Measurements from ENCODE around the gene CSF3.

The CSF3 gene

GRCh38 chr17:40033339-40033738 lies 18.1 kb downstream of the CSF3 start:
- no peak for DNase-seq (ENCODE audit: extremely low read depth, low read depth)
- TF ChIP-seq CTCF (IDR thresholded peaks at IDR 0.05; ENCODE audit: low read depth, low read length): no peak

GRCh38 chr17:40034426-40035161 lies 19.4 kb downstream of the CSF3 start:
- no peak for TF ChIP-seq CTCF (IDR thresholded peaks at IDR 0.05; ENCODE audit: low read depth, low read length)
- DNase-seq (ENCODE audit: extremely low read depth, low read depth): no peak

- DNase-seq (ENCODE audit: extremely low read depth, low read depth): no peak
- peak; percentile 73 for TF ChIP-seq CTCF (IDR thresholded peaks at IDR 0.05; ENCODE audit: low read depth, low read length)
These were observed 19.9 kb downstream of the CSF3 start for GRCh38 chr17:40035162-40035559.

- peak; percentile 88 for TF ChIP-seq CTCF (IDR thresholded peaks at IDR 0.05; ENCODE audit: low read depth, low read length)
- peak; percentile 70 for DNase-seq (ENCODE audit: extremely low read depth, low read depth)
These were observed 23.8 kb downstream of the CSF3 start for GRCh38 chr17:40038882-40039513.

- TF ChIP-seq CTCF (IDR thresholded peaks at IDR 0.05; ENCODE audit: low read depth, low read length): no peak
- no peak for DNase-seq (ENCODE audit: extremely low read depth, low read depth)
These were observed 26.0 kb downstream of the CSF3 start for GRCh38 chr17:40041196-40041595.

GRCh38 chr17:40056379-40057015 lies 41.3 kb downstream of the CSF3 start:
- DNase-seq (ENCODE audit: extremely low read depth, low read depth): no peak
- TF ChIP-seq CTCF (IDR thresholded peaks at IDR 0.05; ENCODE audit: low read depth, low read length): no peak

GRCh38 chr17:40058186-40058784 lies 43.0 kb downstream of the CSF3 start:
- DNase-seq (ENCODE audit: extremely low read depth, low read depth): no peak
- TF ChIP-seq CTCF (IDR thresholded peaks at IDR 0.05; ENCODE audit: low read depth, low read length): no peak

Measured in AG09319 (cell line).